HPDE6-E6E7 (cell line): ENCODE data around the gene PKD2L1.
"Not testable (repeated sequence)": the region's sequence is repeated elsewhere in the genome, so short reads cannot be mapped to it uniquely, and the experiment has no call there.

ENCODE experiments used
- DNase-seq: peaks from one replicate; pipeline ENCODE4 v3.0.0; 2011; ENCODE audit warnings: missing footprints; ENCODE audit errors: extremely low spot score

PKD2L1 gene

DNA sequence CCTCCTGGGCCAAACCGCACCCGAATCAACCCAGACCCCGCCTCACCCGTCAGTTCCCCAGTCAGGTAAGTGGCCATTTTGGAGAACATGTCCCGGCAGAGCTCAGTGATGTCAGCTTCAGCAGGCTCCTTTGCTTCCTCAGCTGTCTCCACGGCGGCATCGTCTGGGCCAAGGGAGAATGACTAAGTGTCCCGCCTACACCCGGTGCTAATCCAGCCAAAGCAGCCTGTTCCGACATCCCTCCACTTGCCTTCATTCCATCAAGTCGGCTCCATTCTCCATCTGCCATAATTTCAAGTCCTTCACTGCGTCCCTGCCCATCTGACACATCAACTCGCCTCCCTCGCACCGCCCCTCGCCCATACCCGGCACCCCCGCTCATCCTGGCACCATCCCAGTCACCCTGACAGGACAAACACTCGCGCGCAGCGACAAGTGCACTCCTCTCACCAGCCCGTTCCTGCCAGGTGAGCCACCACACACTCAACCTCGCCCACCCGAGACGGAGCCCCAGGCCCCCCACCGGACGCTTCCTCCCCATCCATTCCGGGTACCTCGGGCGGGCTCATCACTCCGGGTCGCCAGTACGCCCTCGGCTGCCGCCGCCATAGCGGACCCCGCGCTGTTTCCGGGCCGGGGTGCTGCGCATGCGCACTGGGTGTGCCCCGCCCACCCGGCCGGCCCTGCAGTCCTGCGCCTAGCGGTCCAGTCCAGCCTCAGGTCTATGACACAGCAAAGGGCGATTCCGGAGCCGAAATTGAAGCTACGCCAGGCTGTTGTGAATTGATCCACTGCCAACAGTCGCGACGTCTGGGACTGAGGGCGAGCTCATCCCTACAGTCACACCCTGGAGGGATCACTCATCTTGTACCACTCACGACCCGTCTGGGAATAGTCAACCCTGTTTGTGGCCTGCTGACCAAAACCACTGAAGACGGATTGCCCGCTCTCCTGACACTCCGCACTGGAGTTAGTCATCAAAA lies 43.7 kb downstream of the PKD2L1 start, which contains the start of gene BLOC1S2:
Gene BLOC1S2, minus strand, starts transcription at position 630 of the 983 bp plus-strand sequence. Its CDS starts 21 bp downstream, at position 609.
- DNase-seq, result peak; percentile 99

GRCh38 chr10:100285326-100285725 lies 44.7 kb downstream of the PKD2L1 start:
- DNase-seq, result not testable (repeated sequence)

GRCh38 chr10:100282907-100283306 lies 47.1 kb downstream of the PKD2L1 start:
- DNase-seq, result no peak

- not testable (repeated sequence) for DNase-seq
Observed at GRCh38 chr10:100276971-100277370, 53.1 kb downstream of the PKD2L1 start.

- peak; percentile 85 for DNase-seq
Observed at GRCh38 chr10:100267239-100268104, 62.6 kb downstream of the PKD2L1 start, which contains the start of gene CWF19L1. Gene CWF19L1, minus strand, starts transcription at chr10:100267638. Its CDS starts 45 bp downstream, at chr10:100267593.

GRCh38 chr10:100265821-100266485 lies 64.1 kb downstream of the PKD2L1 start:
- no peak for DNase-seq

DNA sequence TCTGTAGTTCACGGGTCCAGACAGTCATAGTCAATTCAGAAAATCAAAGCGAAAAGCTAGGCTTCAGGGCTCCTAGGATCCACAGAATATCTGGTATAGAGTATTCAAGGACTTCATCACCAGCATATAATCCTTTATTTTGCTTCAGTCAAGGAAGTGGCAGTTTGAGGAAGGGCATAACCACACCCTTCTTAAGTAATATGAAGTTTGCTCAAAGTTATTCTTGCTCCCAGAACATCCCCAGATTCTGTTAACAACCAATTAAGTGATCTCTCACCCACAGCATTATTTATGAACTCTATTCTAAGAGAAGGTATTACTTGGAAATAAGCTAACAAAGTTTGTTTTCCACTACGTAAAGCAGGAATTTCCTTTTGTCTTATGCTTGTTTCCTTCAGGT lies 75.8 kb downstream of the PKD2L1 start:
- no peak for DNase-seq

DNA sequence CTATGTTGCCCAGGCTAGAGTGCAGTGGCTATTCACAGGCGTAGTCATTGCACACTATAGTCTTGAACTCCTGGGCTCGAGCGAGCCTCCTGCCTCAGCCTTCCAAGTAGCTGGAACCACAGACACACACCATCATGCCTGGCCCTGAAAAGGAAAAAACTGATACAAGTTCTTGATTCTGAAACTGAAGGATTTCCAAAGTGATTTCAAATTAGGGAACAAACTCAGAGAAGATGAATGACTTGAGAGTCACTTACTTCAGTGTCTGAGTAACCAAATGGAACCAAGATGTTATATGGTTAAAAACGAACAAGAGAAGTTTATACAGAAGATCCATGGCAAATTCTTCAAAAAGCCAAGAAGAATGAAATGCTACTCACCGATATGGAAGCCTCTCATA lies 77.0 kb downstream of the PKD2L1 start:
- DNase-seq, result no peak

DNA sequence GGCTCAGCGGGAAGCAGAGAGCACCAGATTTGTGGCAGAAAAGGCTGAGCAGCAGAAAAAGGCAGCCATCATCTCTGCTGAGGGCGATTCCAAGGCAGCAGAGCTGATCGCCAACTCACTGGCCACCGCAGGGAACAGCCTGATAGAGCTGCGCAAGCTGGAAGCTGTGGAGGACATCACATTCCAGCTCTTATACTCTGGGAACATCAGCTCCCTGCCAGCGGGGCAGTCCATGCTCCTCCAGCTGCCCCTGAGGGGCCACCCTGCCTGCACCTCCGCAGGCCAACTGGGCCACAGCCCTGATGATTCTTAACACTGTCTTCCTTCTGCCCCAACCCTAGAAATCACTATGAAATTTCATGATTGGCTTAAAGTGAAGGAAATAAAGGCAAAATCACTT lies 81.2 kb downstream of the PKD2L1 start:
- no peak for DNase-seq

GRCh38 chr10:100245484-100246220 lies 84.4 kb downstream of the PKD2L1 start:
- no peak for DNase-seq

DNA sequence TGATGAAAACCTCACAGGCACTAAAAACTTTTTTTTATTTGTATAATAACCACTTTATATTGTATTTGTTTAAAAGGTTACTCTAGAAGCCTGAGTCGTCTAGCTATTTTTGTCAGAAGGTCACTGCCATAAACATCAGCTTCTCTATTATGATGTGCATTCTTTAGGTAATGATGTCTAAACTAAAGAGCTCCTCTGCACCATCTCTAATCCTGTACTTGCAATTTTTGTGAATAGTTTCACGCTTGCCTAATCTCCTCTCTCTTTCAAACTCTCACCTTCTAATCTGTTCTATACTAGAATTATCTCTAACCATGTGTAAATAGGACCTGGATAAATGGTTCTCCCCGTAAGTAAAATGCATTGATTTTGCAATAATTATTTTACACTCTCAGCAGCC lies 90.2 kb downstream of the PKD2L1 start:
- no peak for DNase-seq

GRCh38 chr10:100238429-100238828 lies 91.6 kb downstream of the PKD2L1 start:
- DNase-seq, result no peak
